Esophagus muscularis mucosa (tissue), 3 donors: ENCODE results near the gene MAP6.

Source experiments
- CTCF ChIP-seq, 3 experiments: fragments of 200-600 bp in 2 of 3; fragments of 450-650 bp in 1 of 3; sonication (generic) in 2 of 3; IDR thresholded peaks; one replicate each; pipeline ENCODE4 v1.5.1; 2017 to 2019; ENCODE audit warnings: antibody characterized with exemption in 3 of 3, mild to moderate bottlenecking in 2 of 3, moderate library complexity in 1 of 3
- POLR2A ChIP-seq: fragments of 450-650 bp; IDR thresholded peaks from one replicate; pipeline ENCODE4 v1.6.1; 2017; ENCODE audit warnings: antibody characterized with exemption, moderate library complexity, mild to moderate bottlenecking, low read depth
- POLR2AphosphoS5 ChIP-seq, 2 donors: sonication (generic); formaldehyde crosslinking; IDR thresholded peaks; one replicate each; pipeline ENCODE4 v1.6.1; 2017; ENCODE audit warnings: antibody characterized with exemption in 2 of 2

GRCh38 chr11:75651218-75651617, 17.6 kb downstream of the MAP6 start:
- TF ChIP-seq CTCF (IDR thresholded peaks at IDR 0.05) (no peak), POLR2A (no peak), POLR2AphosphoS5 (IDR thresholded peaks at IDR 0.05) (no peak)
